Fibroblast of mammary gland (primary cell): ENCODE measurements around the gene EEPD1.
"Not testable (repeated sequence)": the region's sequence is repeated elsewhere in the genome, so short reads cannot be mapped to it uniquely, and the experiment has no call there.

Experiments used
- DNase-seq: peaks from one replicate; pipeline ENCODE4 v3.0.0-alpha.2; 2010; ENCODE audit warnings: low read depth
- H3K4me3 ChIP-seq: 2 replicates; pipeline ENCODE4 v1.5.1; 2011; ENCODE audit warnings: low read depth, mild to moderate bottlenecking, low read length, moderate library complexity; ENCODE audit not compliant: control insufficient read depth
- CTCF ChIP-seq: conservative IDR thresholded peaks from 2 replicates; pipeline ENCODE4 v1.5.1; 2011; ENCODE audit warnings: low read depth, low read length, inconsistent platforms; ENCODE audit not compliant: control insufficient read depth, insufficient read depth

EEPD1 gene

GRCh38 chr7:36119005-36119706, 33.9 kb upstream of the EEPD1 start:
- TF ChIP-seq CTCF: no peak
- H3K4me3 ChIP-seq: no peak overlapping the region
- DNase-seq: peak; percentile 98

- DNase-seq, H3K4me3 ChIP-seq: not testable (repeated sequence)
Observed at GRCh38 chr7:36119983-36120646, 32.9 kb upstream of the EEPD1 start.

GRCh38 chr7:36125630-36126029, 27.4 kb upstream of the EEPD1 start:
- not testable (repeated sequence) for H3K4me3 ChIP-seq, DNase-seq

GRCh38 chr7:36127075-36127740, 25.8 kb upstream of the EEPD1 start:
- peak; percentile 55 for TF ChIP-seq CTCF

GRCh38 chr7:36128448-36129047, 24.5 kb upstream of the EEPD1 start:
- H3K4me3 ChIP-seq: peak overlapping the region; percentile 16
- peak; percentile 95 for DNase-seq
- peak; percentile 65 for TF ChIP-seq CTCF

More at GRCh38 chr7:36127075-36127740, 25.8 kb upstream of the EEPD1 start:
- DNase-seq: peak; percentile 51
- no peak overlapping the region for H3K4me3 ChIP-seq

- DNase-seq: peak; percentile 84
- no peak for TF ChIP-seq CTCF
- H3K4me3 ChIP-seq: no peak overlapping the region
Observed at GRCh38 chr7:36129048-36129534, 24.0 kb upstream of the EEPD1 start.

GRCh38 chr7:36130236-36130945, 22.7 kb upstream of the EEPD1 start:
- no peak for TF ChIP-seq CTCF
- no peak overlapping the region for H3K4me3 ChIP-seq
- DNase-seq: no peak
